Right kidney (tissue), 1 donor: ENCODE measurements around the gene LIPK.

Source experiments
- DNase-seq: peaks from one replicate; pipeline ENCODE4 v3.0.0-alpha.2; 2016

The LIPK gene

GRCh38 chr10:88787463-88787862 is 81.4 kb downstream of the LIPK start:
- no peak for DNase-seq

GRCh38 chr10:88788924-88789323 is 82.9 kb downstream of the LIPK start:
- DNase-seq: no peak

- DNase-seq: no peak
Observed at GRCh38 chr10:88791924-88792323, 85.9 kb downstream of the LIPK start.

GRCh38 chr10:88792661-88793060 is 86.6 kb downstream of the LIPK start:
- no peak for DNase-seq

GRCh38 chr10:88793712-88794299 is 87.8 kb downstream of the LIPK start:
- DNase-seq: no peak

- no peak for DNase-seq
Observed at GRCh38 chr10:88794731-88795130, 88.7 kb downstream of the LIPK start.

- DNase-seq: no peak
Observed at GRCh38 chr10:88800152-88801125, 94.4 kb downstream of the LIPK start.
